Measurements from ENCODE around the gene ADORA2A. TPM values are rescaled to one million over a fixed set of nuclear protein-coding genes. Genes with fewer than 3 reads are reported as not detected.

The ADORA2A gene
- total RNA-seq, 2 experiments from 2014 or later, result 20.3 to 20.4 TPM

DNA sequence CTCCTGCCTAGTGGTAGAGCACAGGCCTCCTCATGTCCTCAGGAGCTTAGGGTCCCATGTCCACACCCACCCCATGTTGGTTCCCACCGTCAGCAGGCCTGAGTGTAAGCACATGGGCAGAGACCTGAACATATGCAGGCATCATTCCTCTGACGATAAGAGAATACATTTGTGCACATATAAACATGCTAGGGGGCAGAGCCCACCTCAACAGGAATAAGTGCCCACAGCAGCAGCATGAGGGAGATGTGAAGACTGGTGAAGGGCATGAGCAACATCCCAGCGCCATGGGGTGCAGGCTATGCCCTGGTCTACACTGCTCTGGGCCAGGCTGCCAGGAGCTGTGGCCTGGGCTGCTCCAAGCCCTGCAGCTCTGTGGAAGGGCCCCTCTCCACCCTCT, 16.9 kb downstream of the ADORA2A start:
- peaks cover 25% of the 10 kb centered on the region for H3K36me3 Mint-ChIP-seq (ENCODE audit: low read depth)
- POLR2A ChIA-PET, result interaction anchor here (0.5 to 1.4 kb wide), 2 partner anchors 10 to 25 kb away, joined by 3 to 4 read pairs; no protein-coding TSS in a partner anchor

DNA sequence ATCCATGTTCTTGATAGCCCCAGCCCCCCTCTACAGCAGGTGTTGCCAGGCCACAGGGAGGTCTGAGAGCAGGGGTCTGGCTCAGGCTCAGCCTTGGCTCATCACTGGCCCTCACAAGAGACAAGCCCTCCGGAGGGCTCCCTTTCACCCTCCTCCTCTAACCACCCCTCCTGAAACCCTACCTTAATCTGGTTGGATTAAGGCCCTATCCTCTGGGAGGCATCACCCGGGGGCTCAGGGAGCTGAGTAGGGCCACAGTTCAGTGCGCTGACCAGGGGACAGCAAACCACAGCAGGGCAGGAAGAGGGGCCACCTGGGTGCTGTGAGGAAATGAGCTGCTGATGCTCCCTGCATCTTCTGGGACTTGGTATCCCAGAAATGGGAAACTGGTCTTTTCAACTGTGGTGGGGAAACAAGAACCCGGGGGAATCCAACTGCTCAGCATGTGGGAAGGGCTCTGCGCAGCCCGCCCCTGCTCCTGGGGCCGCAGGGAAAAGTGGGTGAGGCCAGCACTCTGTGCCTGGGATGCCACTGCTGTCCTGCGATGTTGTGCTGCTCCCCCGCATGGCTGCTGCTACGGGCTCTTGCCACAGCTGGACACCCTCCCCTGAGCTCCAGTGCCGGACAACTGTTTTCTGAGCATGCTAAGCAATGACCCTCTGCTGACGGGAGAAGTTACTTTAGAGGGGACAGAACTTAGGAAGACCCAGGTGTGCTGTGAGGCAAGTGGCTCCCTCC, 17.5 kb downstream of the ADORA2A start:
- Mint-ChIP-seq H3K27ac (no peak overlapping the region), H3K4me3 (no peak overlapping the region), H3K9me3 (ENCODE audit: insufficient read depth) (no peaks in the 10 kb centered on the region), H3K36me3 (ENCODE audit: low read depth) (peaks cover 23% of the 10 kb centered on the region), H3K4me1 (ENCODE audit: low read depth) (peaks cover 38% of the 10 kb centered on the region), H3K27me3 (ENCODE audit: low read depth) (no peaks in the 10 kb centered on the region)
- DNase-seq (no peak), ATAC-seq (no peak)
- ChIA-PET POLR2A (interaction anchor here (0.9 to 1.4 kb wide), 2 partner anchors 10 to 21 kb away, joined by 3 to 4 read pairs; no protein-coding TSS in a partner anchor), CTCF (interaction anchor here (0.7 to 1.0 kb wide), 3 partner anchors 10 to 53 kb away, joined by 3 to 4 read pairs (median 3); no protein-coding TSS in a partner anchor)

More for the DNA sequence above, 16.9 kb downstream of the ADORA2A start:
- no peak overlapping the region for H3K4me3 Mint-ChIP-seq
- no peak for ATAC-seq
- no peak for DNase-seq
- CTCF ChIA-PET, result interaction anchor here (0.7 to 1.0 kb wide), 3 partner anchors 9 to 53 kb away, joined by 3 to 4 read pairs (median 3); no protein-coding TSS in a partner anchor
- H3K27ac Mint-ChIP-seq, result no peak overlapping the region
- peaks cover 44% of the 10 kb centered on the region for H3K4me1 Mint-ChIP-seq (ENCODE audit: low read depth)
- H3K27me3 Mint-ChIP-seq (ENCODE audit: low read depth), result no peaks in the 10 kb centered on the region
- H3K9me3 Mint-ChIP-seq (ENCODE audit: insufficient read depth), result no peaks in the 10 kb centered on the region

DNA sequence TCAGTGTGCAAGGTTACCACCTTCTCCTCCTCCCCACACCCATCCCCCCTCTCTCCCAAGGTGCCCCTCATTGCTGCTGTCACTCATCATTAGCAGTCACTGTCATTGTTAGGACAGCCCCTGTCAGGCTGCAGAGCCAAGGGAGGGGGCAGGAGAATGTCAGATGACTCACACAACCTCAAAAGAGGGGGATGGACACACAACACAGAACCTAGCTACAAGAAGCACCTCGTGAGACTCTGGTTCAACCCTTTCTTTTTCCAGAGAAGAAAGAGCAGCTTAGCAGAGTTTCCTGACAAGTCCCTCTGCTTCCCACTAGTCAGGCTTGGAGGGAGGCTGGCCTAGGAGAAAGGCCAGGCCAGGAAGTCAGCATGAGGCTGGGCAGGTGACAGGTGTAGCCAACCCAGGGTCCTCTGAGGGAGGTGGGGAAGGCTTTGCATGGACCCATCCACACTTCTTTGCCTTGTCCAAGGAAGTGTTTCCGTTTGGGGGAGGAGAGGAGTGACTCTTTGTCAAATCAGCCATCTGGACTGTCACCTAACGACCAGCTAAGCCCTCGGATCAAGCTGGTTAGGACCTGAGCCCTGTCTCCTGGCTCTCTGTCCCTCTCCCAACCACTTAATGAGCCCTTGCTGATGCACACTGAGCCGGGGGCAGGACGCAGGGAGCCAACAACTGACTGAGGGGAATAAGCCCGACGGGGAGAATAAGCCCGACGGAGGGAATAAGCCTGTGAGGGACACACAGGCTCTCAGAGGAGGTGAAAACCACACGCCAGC, 18.3 kb downstream of the ADORA2A start:
- POLR2A ChIA-PET, result interaction anchor here (0.9 to 1.4 kb wide), 2 partner anchors 11 to 21 kb away, joined by 3 to 4 read pairs; no protein-coding TSS in a partner anchor
- H3K27ac Mint-ChIP-seq, result no peak overlapping the region

DNA sequence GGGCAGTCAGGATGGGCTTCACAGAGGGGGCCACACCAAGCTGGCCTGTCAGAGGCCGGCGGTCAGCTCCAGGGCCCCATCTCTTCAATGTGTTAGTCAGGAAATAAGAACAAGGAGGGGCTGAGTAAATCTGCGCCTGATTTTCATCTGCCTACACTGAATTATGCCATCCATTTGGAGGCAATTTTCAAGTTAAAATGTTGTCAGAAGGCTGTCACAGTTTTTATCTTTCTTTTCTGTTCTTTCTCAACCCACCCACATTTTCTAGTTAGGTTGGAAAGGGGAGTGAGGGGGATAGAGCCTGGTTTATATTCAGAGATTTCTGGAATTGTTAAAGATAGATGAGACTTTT, 18.8 kb downstream of the ADORA2A start:
- Mint-ChIP-seq H3K4me3 (no peak overlapping the region), H3K9me3 (ENCODE audit: insufficient read depth) (no peaks in the 10 kb centered on the region), H3K4me1 (ENCODE audit: low read depth) (peaks cover 29% of the 10 kb centered on the region), H3K27me3 (ENCODE audit: low read depth) (no peaks in the 10 kb centered on the region), H3K36me3 (ENCODE audit: low read depth) (peaks cover 13% of the 10 kb centered on the region), H3K27ac (no peak overlapping the region)
- POLR2A ChIA-PET, result no interaction called here
- ATAC-seq (no peak), DNase-seq (no peak)
- CTCF ChIA-PET, result interaction anchor here (0.8 kb wide), 1 partner anchor 27 kb away, joined by 3 read pairs; no protein-coding TSS in a partner anchor

More for the DNA sequence above, 18.3 kb downstream of the ADORA2A start:
- DNase-seq (no peak), ATAC-seq (peak; percentile 57)
- peaks cover 35% of the 10 kb centered on the region for H3K4me1 Mint-ChIP-seq (ENCODE audit: low read depth)
- CTCF ChIA-PET, result interaction anchor here (1.0 kb wide), 2 partner anchors 11 to 54 kb away, joined by 3 to 4 read pairs; no protein-coding TSS in a partner anchor
- H3K4me3 Mint-ChIP-seq, result no peak overlapping the region
- H3K27me3 Mint-ChIP-seq (ENCODE audit: low read depth), result no peaks in the 10 kb centered on the region
- peaks cover 18% of the 10 kb centered on the region for H3K36me3 Mint-ChIP-seq (ENCODE audit: low read depth)
- no peaks in the 10 kb centered on the region for H3K9me3 Mint-ChIP-seq (ENCODE audit: insufficient read depth)

DNA sequence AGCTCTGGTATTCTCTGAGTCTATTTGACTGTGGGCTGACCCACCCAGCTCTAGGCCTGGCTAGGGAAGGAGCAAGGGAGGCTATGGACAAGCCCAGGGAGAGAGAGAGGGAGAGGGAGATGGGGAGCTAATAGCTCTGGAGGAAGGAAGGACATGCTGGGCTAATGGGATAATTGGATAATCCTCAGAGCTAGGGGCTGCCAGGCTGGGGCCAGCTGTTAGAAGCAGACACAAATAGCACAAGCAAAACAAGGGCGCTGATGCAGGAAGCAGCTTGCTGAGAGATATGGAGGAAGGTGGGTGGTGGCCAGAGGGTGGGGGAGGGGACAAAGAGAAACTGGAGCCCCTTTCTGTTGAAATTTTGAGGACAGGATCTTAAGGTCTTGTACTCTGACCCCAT, 23.2 kb downstream of the ADORA2A start:
- DNase-seq (no peak), ATAC-seq (no peak)
- POLR2A ChIA-PET, result no interaction called here
- Mint-ChIP-seq H3K27ac (no peak overlapping the region), H3K27me3 (ENCODE audit: low read depth) (no peaks in the 10 kb centered on the region), H3K4me3 (no peak overlapping the region), H3K36me3 (ENCODE audit: low read depth) (no peaks in the 10 kb centered on the region), H3K4me1 (ENCODE audit: low read depth) (peaks cover 12% of the 10 kb centered on the region), H3K9me3 (ENCODE audit: insufficient read depth) (no peaks in the 10 kb centered on the region)
- CTCF ChIA-PET, result no interaction called here

DNA sequence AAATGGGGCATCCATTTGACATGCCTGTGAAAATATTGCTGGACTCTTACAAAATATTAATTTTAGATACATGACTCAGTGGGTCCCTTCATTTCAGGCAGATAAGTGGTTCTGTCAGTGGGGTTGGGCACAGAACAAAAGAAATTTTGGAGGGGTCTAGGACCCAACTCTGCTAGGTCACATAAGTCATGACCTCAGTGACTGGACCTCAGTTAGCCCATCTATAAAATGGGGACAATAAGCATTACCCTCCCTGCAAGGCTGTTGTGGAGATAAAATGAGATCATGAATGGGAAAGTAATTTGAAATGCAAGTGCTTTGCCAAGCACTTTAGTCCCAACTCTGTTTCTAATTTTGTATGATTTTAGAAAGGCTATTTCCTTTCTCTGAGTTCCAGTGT, 23.8 kb downstream of the ADORA2A start:
- Mint-ChIP-seq H3K27ac (no peak overlapping the region), H3K4me1 (ENCODE audit: low read depth) (peaks cover 8% of the 10 kb centered on the region), H3K4me3 (no peak overlapping the region), H3K9me3 (ENCODE audit: insufficient read depth) (no peaks in the 10 kb centered on the region), H3K36me3 (ENCODE audit: low read depth) (no peaks in the 10 kb centered on the region), H3K27me3 (ENCODE audit: low read depth) (no peaks in the 10 kb centered on the region)
- DNase-seq, result no peak
- ChIA-PET POLR2A (no interaction called here), CTCF (no interaction called here)
- ATAC-seq, result no peak

DNA sequence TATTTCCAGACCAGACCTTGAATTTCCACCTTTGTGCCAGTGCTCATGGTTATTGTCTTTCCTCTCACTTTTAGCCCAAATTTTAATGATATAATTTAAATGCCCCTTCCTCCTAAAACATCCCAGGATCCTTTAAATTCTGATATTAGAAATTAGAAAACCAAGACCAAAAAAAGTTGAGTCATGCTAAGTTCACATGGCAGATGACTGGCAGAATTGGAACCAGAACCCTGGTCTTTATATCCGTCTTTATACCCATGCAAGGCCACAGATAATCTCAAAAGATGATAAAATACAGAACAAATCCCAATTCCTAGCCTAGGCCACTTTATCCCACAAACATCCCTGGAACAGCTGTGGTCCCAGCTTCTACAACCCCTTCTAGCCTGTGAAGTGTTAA, 26.5 kb downstream of the ADORA2A start:
- Mint-ChIP-seq H3K9me3 (ENCODE audit: insufficient read depth) (no peaks in the 10 kb centered on the region), H3K4me3 (no peak overlapping the region), H3K36me3 (ENCODE audit: low read depth) (no peaks in the 10 kb centered on the region), H3K4me1 (ENCODE audit: low read depth) (peaks cover 5% of the 10 kb centered on the region), H3K27ac (no peak overlapping the region), H3K27me3 (ENCODE audit: low read depth) (no peaks in the 10 kb centered on the region)
- ATAC-seq (no peak), DNase-seq (no peak)
- POLR2A ChIA-PET, result no interaction called here
- CTCF ChIA-PET, result no interaction called here

DNA sequence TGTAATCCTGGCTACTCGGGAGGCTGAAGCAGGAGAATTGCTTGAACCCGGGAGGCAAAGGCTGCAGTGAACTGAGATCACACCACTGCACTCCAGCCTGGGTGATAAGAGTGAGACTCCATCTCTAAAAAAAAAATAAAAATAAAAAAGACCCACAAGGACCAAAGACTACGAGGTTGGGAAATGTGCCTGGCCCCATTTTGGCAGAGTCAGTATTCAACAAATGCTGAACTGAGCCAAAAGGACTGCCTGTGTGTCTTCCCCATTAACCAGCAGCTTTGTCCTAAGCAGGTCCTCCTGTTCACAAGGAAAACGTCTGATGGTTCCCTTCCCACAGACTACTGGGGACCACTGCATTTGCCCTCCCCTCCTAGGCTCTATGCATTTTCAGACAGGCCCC, 27.6 kb downstream of the ADORA2A start:
- Mint-ChIP-seq H3K4me1 (ENCODE audit: low read depth) (peaks cover 9% of the 10 kb centered on the region), H3K27me3 (ENCODE audit: low read depth) (no peaks in the 10 kb centered on the region), H3K9me3 (ENCODE audit: insufficient read depth) (no peaks in the 10 kb centered on the region), H3K4me3 (no peak overlapping the region), H3K36me3 (ENCODE audit: low read depth) (no peaks in the 10 kb centered on the region), H3K27ac (no peak overlapping the region)
- ATAC-seq (no peak), DNase-seq (no peak)
- ChIA-PET CTCF (interaction anchor here (1.3 kb wide), 1 partner anchor 17 kb away, joined by 3 read pairs; no protein-coding TSS in a partner anchor), POLR2A (no interaction called here)

DNA sequence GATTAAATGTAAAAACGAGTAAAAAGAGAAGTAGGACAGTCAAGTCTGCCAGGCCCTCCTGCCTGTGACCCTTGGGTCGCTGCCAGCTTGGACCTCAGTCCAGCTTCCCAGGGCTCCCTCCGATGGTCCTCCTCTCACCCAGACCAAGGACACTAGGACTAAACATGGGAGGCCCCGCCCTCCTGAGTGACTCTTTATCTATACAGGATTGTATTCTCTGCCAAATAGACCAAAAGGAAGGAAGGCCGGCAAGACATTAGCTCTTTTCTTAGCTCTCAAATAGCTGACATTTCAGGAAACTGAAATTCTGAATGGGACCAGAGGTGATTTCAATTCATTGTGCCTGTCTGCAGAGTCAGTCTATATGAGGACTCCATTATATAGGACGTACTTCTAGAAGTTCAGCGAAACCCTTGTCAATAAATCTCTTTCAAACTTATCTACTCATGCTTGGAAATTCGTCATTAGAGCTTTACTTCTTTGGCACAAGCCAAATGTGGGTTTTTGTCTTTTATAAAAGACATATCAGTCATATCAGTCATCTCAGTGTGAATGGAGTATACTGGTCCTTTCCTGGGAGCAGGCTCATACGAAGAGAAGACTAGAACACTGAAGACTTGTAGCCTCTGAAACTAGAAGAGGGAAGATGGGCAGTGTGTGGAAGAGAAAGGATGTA, 28.5 kb downstream of the ADORA2A start:
- CTCF ChIA-PET, result interaction anchor here (1.2 to 1.3 kb wide), 2 partner anchors 15 to 18 kb away, joined by 3 to 4 read pairs; no protein-coding TSS in a partner anchor
- DNase-seq (no peak), ATAC-seq (no peak)
- Mint-ChIP-seq H3K36me3 (ENCODE audit: low read depth) (no peaks in the 10 kb centered on the region), H3K4me1 (ENCODE audit: low read depth) (peaks cover 11% of the 10 kb centered on the region), H3K9me3 (ENCODE audit: insufficient read depth) (no peaks in the 10 kb centered on the region), H3K27me3 (ENCODE audit: low read depth) (no peaks in the 10 kb centered on the region), H3K4me3 (no peak overlapping the region), H3K27ac (no peak overlapping the region)
- POLR2A ChIA-PET, result no interaction called here

DNA sequence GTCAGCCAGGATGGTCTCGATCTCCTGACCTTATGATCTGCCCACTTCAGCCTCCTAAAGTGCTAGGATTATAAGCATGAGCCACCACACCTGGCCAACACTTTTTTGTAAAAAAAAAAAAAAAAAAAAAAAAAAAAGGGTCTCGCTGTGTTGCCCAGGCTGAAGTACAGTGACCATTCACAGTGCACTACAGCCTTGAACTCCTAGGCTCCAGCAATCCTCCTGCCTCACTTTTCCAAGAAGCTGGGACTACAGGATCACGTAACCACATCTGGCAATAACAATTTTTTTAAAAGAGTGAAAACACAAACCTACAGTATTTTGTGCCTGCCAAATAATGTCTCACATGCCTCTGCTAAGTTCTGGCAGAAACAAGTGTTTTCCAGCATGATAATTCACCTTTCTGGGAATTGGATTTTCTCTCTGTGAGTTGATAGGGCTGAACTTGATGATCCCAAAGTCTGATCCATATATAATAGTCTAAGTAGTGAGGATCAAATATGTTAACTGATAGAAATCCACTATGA, 30.6 kb downstream of the ADORA2A start:
- CTCF ChIA-PET, result interaction anchor here (0.7 kb wide), 1 partner anchor 36 kb away, joined by 4 read pairs; no protein-coding TSS in a partner anchor
- Mint-ChIP-seq H3K36me3 (ENCODE audit: low read depth) (no peaks in the 10 kb centered on the region), H3K4me1 (ENCODE audit: low read depth) (peaks cover 10% of the 10 kb centered on the region), H3K27ac (no peak overlapping the region), H3K27me3 (ENCODE audit: low read depth) (no peaks in the 10 kb centered on the region), H3K4me3 (no peak overlapping the region), H3K9me3 (ENCODE audit: insufficient read depth) (no peaks in the 10 kb centered on the region)
- DNase-seq (no peak), ATAC-seq (no peak)
- POLR2A ChIA-PET, result no interaction called here

DNA sequence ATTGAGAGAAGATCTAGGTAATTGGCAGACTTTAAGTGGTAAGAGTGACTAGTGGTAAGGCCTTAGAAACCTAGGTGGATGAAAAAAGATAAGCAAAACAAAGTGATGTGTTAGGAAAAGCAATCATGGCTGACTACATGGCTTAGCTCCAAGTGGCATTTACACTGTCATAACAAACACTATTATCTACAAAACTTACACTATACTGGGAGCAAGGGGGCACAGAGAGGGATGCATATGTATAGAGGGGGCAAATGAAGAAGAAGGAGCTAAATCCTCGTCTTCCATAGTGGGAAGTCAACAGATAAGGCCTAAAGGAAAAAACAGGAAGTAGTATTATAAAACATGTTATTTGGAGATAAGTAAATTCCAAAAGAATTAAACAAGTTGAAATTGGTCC, 32.5 kb downstream of the ADORA2A start:
- ChIA-PET CTCF (interaction anchor here (1.2 to 1.3 kb wide), 2 partner anchors 63 to 66 kb away, joined by 3 read pairs; no protein-coding TSS in a partner anchor), POLR2A (no interaction called here)
- Mint-ChIP-seq H3K4me1 (ENCODE audit: low read depth) (peaks cover 9% of the 10 kb centered on the region), H3K4me3 (no peak overlapping the region), H3K27ac (no peak overlapping the region), H3K36me3 (ENCODE audit: low read depth) (no peaks in the 10 kb centered on the region), H3K27me3 (ENCODE audit: low read depth) (no peaks in the 10 kb centered on the region), H3K9me3 (ENCODE audit: insufficient read depth) (no peaks in the 10 kb centered on the region)
- DNase-seq (no peak), ATAC-seq (no peak)
